GM12878 (cell line): ENCODE data around the gene ATXN8OS. TPM values are rescaled to one million over a fixed set of nuclear protein-coding genes. Genes with fewer than 3 reads are reported as not detected.

Experiments used
- ATAC-seq: fragments of 200-7000 bp; cut with Tn5 transposase; 3 replicates; pipeline ENCODE4 v1.9.1; 2020; ENCODE audit warnings: mild to moderate bottlenecking, moderate library complexity
- BruUV-seq: library from RNA; stranded (reverse); fragments of 400-500 nt; replicated peaks from 2 replicates; lab custom pipeline; 2021; lab: Mats Ljungman, UMichigan
- CTCF ChIA-PET: fragments of 300-600 bp; sonication (Branson Sonifier 250); formaldehyde crosslinking; extraction: SDS; loops from one replicate; lab custom pipeline; 2021; ENCODE audit warnings: inconsistent platforms; lab: Yijun Ruan, JAX
- POLR2A ChIA-PET: fragments of 350-600 bp; formaldehyde crosslinking; extraction: SDS; loops from one replicate; lab custom pipeline; 2021; ENCODE audit warnings: inconsistent platforms; lab: Charles Lee
- RAD21 ChIA-PET: fragments of 300-600 bp; sonication (Branson Sonifier 250); formaldehyde crosslinking; loops from one replicate; lab custom pipeline; 2023; ENCODE audit warnings: antibody characterized with exemption; ENCODE audit not compliant: unreplicated experiment; lab: Charles Lee
- SMC1A ChIA-PET: fragments of 300-600 bp; sonication (Branson Sonifier 250); formaldehyde crosslinking; loops from one replicate; lab custom pipeline; 2023; ENCODE audit not compliant: unreplicated experiment, uncharacterized antibody; lab: Charles Lee
- DNase-seq: peaks from one replicate; pipeline ENCODE4 v3.0.0-alpha.2; 2011; ENCODE audit warnings: low read depth, low spot score
- FAIRE-seq: peaks from 3 replicates; lab custom pipeline; 2011; peaks lifted over from hg19 to GRCh38; lab: Jason Lieb, UNC
- H2AFZ ChIP-seq: 2 replicates; pipeline ENCODE4 v1.6.0; 2011; ENCODE audit warnings: low read depth, low read length, control low read depth; ENCODE audit not compliant: control insufficient read depth
- H3K27ac ChIP-seq: 2 replicates; pipeline ENCODE4 v1.5.1; 2011; ENCODE audit warnings: control low read depth; ENCODE audit not compliant: control insufficient read depth, insufficient read depth
- H3K27me3 ChIP-seq, 2 experiments: replicated peaks in 1 of 2; 2 replicates each; pipeline versions ENCODE4 v1.6.0 to v1.6.1; 2011; ENCODE audit warnings: low read length in 1 of 2; ENCODE audit not compliant: control insufficient read depth in 2 of 2, insufficient read depth in 2 of 2
- H3K36me3 ChIP-seq, 2 experiments: 2 replicates each; pipeline ENCODE4 v1.5.1; 2011; ENCODE audit warnings: low read length in 1 of 2; ENCODE audit not compliant: control insufficient read depth in 2 of 2, insufficient read depth in 2 of 2
- H3K4me1 ChIP-seq: 2 replicates; pipeline ENCODE4 v1.6.1; 2011; ENCODE audit warnings: mild to moderate bottlenecking, low read length, moderate library complexity, mixed read lengths; ENCODE audit not compliant: control insufficient read depth, insufficient read depth
- H3K4me2 ChIP-seq: 2 replicates; pipeline ENCODE4 v1.6.0; 2011; ENCODE audit warnings: control low read depth; ENCODE audit not compliant: control insufficient read depth, insufficient read depth
- H3K4me3 ChIP-seq: fragments of 200-600 bp; sonication (generic); 2 replicates; pipeline ENCODE4 v1.5.1; 2016
- H3K79me2 ChIP-seq: 2 replicates; pipeline ENCODE4 v1.6.0; 2011; ENCODE audit warnings: low read length; ENCODE audit not compliant: control insufficient read depth, insufficient read depth
- H3K9ac ChIP-seq: 2 replicates; pipeline ENCODE4 v1.8.0; 2011; ENCODE audit warnings: low read length, control low read depth, mixed read lengths; ENCODE audit not compliant: control insufficient read depth, insufficient read depth
- H3K9me3 ChIP-seq: replicated peaks from 3 replicates; pipeline ENCODE4 v1.5.1; 2011; ENCODE audit warnings: mild to moderate bottlenecking, low read length; ENCODE audit not compliant: control insufficient read depth, insufficient read depth
- H4K20me1 ChIP-seq: 2 replicates; pipeline ENCODE4 v1.6.0; 2011; ENCODE audit not compliant: control insufficient read depth, insufficient read depth
- CBX5 ChIP-seq: sonication (generic); IDR thresholded peaks from 2 replicates; pipeline ENCODE4 v1.6.1; 2016; ENCODE audit warnings: low read depth, moderate library complexity, mild to moderate bottlenecking, inconsistent platforms
- KAT2A ChIP-seq: conservative IDR thresholded peaks from 2 replicates; pipeline ENCODE4 v1.6.1; 2011; ENCODE audit warnings: low read depth, low read length; ENCODE audit not compliant: control insufficient read depth
- KLF5 ChIP-seq: fragments of 450-650 bp; IDR thresholded peaks from 2 replicates; pipeline ENCODE4 v1.6.1; 2014; ENCODE audit warnings: mild to moderate bottlenecking; ENCODE audit not compliant: partially characterized antibody
- SMAD1 ChIP-seq: fragments of 450-650 bp; IDR thresholded peaks from 2 replicates; pipeline ENCODE4 v1.6.1; 2018; ENCODE audit warnings: mild to moderate bottlenecking, low read depth; ENCODE audit not compliant: partially characterized antibody
- TARDBP ChIP-seq: IDR thresholded peaks from 2 replicates; pipeline ENCODE4 v1.6.1; 2016; ENCODE audit warnings: borderline replicate concordance
- TCF7 ChIP-seq: IDR thresholded peaks from 2 replicates; pipeline ENCODE4 v1.6.1; 2014; ENCODE audit warnings: antibody characterized with exemption, borderline replicate concordance
- WRNIP1 ChIP-seq: IDR thresholded peaks from 2 replicates; pipeline ENCODE4 v1.6.1; 2011; ENCODE audit warnings: low read depth, low read length, improper control_type of control experiment, borderline replicate concordance
- WGBS: methylation state at CpG from one replicate; pipeline ENCODE4 v1.1.6; 2016; ENCODE audit warnings: low lambda C conversion rate; ENCODE audit not compliant: insufficient replicate concordance, insufficient coverage; ENCODE audit errors: missing lambda C conversion rate; 5-methylcytosine and 5-hydroxymethylcytosine counted together
- in situ Hi-C: fragments of 300-500 bp; cut with MboI; formaldehyde crosslinking; loops from 9 replicates; pipeline ENCODE4 v1.14.3; 2018; ENCODE audit warnings: mixed read lengths
- intact Hi-C: fragments of 100-400 bp; cut with micrococcal nuclease; formaldehyde crosslinking; loops from one replicate; pipeline ENCODE4 v1.14.2; 2022; ENCODE audit not compliant: unreplicated experiment
- polyA plus RNA-seq, 11 experiments: library from polyadenylated mRNA; depleted of rRNA in 4 of 11; unstranded in 6 of 11; stranded (reverse) in 5 of 11; fragments of >200 nt; fragmentation: Nextera tagmentation in 4 of 11; fragmentation: Illumina TruSeq in 1 of 11; extraction: Ambion mirVana in 4 of 11; extraction: Trizol in 1 of 11; gene quantifications; 1 replicate in 1 of 11; 2 replicates in 10 of 11; pipeline versions ENCODE4 v1.2.1 to v1.2.3, GENCODE V29; 2011 to 2016; ENCODE audit warnings: inconsistent platforms in 2 of 11, missing spikeins in 2 of 11, low read depth in 1 of 11
- total RNA-seq, 4 experiments: library from RNA; depleted of rRNA in 3 of 4; stranded (reverse); fragments of >200 nt in 3 of 4; fragmentation: Illumina TruSeq in 1 of 4; extraction: Trizol in 1 of 4; gene quantifications; 2 replicates each; pipeline versions ENCODE4 v1.2.1 to v1.2.3, GENCODE V29; 2013 to 2021
- TF ChIP-seq, protein P1 (sequence below): IDR thresholded peaks from 2 replicates; pipeline ENCODE4 v1.6.1; 2012; ENCODE audit warnings: low read depth, low read length, improper control_type of control experiment
- TF ChIP-seq, protein P2 (sequence below): IDR thresholded peaks from 2 replicates; pipeline ENCODE4 v1.6.1; 2011; ENCODE audit warnings: borderline replicate concordance, low read depth, mild to moderate bottlenecking, moderate library complexity, mixed read lengths, low read length; ENCODE audit not compliant: insufficient read depth; ENCODE audit errors: extremely low read length

ATXN8OS gene
- total and polyA plus RNA-seq, 10 of the 15 experiments (the other 5 are each of a cell fraction or from before 2014, with no cell fraction given) = not detected

DNA sequence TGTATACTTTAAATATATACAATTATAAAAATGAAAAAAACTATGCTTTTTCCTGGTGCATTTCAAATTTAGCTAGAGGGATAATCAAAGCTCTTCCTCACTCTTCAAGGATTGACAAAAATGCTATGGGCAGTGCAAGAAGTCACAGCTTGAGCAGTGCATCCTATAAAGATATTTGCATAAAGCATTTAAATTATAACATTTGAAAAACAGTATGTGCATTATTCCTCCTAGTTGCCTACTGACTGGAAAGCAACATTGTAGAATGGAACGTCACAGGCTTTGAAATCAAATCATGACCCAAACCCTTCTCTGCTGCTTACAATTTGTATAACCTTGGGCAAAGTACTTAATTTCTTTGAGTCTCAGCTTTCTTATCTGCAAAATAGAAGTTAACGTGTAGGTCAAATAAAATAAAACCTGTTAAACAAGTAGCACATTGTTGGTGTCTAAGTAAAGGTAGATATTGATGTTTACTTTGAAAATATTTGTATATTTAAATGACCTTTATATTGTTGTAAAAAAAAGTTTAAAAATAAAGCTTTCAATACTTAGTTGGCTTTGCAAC, 9.8 kb downstream of the ATXN8OS start:
- CTCF ChIA-PET = interaction anchor here (1.0 kb wide), 1 partner anchor 21 kb away, joined by 6 read pairs; no protein-coding TSS in a partner anchor
- no peak overlapping the region for H3K27ac ChIP-seq
- H2AFZ ChIP-seq = no peak overlapping the region
- H3K4me1 ChIP-seq = no peaks in the 10 kb centered on the region
- intact Hi-C loops = no loop called here
- no peaks in the 10 kb centered on the region for H4K20me1 ChIP-seq
- FAIRE-seq = no peak
- H3K4me2 ChIP-seq = no peak overlapping the region
- SMC1A ChIA-PET = interaction anchor here (1.1 kb wide), 1 partner anchor 17 kb away, joined by 3 read pairs; no protein-coding TSS in a partner anchor
- no peak for TF ChIP-seq TCF7
- TF ChIP-seq KLF5 = no peak
- TF ChIP-seq, protein P1, sequence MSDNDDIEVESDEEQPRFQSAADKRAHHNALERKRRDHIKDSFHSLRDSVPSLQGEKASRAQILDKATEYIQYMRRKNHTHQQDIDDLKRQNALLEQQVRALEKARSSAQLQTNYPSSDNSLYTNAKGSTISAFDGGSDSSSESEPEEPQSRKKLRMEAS = no peak
- no peak for TF ChIP-seq SMAD1
- TF ChIP-seq, protein P2, sequence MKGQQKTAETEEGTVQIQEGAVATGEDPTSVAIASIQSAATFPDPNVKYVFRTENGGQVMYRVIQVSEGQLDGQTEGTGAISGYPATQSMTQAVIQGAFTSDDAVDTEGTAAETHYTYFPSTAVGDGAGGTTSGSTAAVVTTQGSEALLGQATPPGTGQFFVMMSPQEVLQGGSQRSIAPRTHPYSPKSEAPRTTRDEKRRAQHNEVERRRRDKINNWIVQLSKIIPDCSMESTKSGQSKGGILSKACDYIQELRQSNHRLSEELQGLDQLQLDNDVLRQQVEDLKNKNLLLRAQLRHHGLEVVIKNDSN = no peak
- no peak for TF ChIP-seq WRNIP1
- no peak for TF ChIP-seq CBX5
- no peak for TF ChIP-seq TARDBP
- TF ChIP-seq KAT2A = no peak
- no peaks in the 10 kb centered on the region for H3K79me2 ChIP-seq
- in situ Hi-C loops = no loop called here
- ATAC-seq = no peak
- H3K9ac ChIP-seq = no peak overlapping the region
- DNase-seq = no peak
- no peak overlapping the region for H3K4me3 ChIP-seq
- RAD21 ChIA-PET = no interaction called here
- BruUV-seq = no TSS peak
- POLR2A ChIA-PET = no interaction called here
- no peaks in the 10 kb centered on the region for H3K36me3 ChIP-seq
- no peaks in the 10 kb centered on the region for H3K27me3 ChIP-seq
- WGBS = 5% methylated on average over 2 of the region's 2 CpGs
- H3K9me3 ChIP-seq = no peaks in the 10 kb centered on the region
